Cardiac fibroblast (primary cell): ENCODE data around the gene UBAP2.
A peak's percentile ranks its signal among the peaks of the same experiment; 100 is the strongest.

Source experiments
- DNase-seq, 2 donors: peaks; one replicate each; pipeline versions ENCODE4 v3.0.0 to v3.0.0-alpha.2; 2010; ENCODE audit warnings: low read depth in 2 of 2
- H3K4me3 ChIP-seq, 2 donors: replicated peaks in 1 of 2; 1 replicate in 1 of 2; 2 replicates in 1 of 2; pipeline ENCODE4 v1.5.1; 2011; ENCODE audit warnings: low read depth in 2 of 2, low read length in 2 of 2, mild to moderate bottlenecking in 2 of 2, moderate library complexity in 1 of 2
- TF ChIP-seq, protein P1 (sequence below): IDR thresholded peaks from one replicate; pipeline ENCODE4 v1.5.1; 2011; ENCODE audit warnings: low read depth, mild to moderate bottlenecking, low read length, inconsistent platforms

Gene UBAP2

DNA sequence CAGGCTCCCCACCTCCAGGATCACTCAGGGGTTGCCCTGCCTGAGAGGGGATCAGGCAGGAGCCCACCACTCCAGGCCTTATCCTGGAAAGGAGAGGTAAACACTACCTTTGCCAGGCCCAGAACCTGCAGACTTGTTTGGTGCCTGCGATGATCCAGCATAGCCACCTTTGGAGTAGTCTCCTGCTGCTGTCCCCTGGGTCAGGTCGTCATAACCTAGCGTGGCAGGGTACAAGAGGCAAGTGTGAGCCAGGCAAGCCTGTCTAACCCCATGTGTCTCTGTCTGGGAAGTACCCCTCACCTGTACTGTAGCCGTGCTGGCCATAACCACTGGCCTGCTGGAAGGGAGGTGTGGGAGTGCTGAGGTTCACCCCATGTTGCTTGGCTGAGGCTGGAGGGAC, 125.6 kb downstream of the UBAP2 start:
- no peak overlapping the region for H3K4me3 ChIP-seq
- no peak for DNase-seq
- TF ChIP-seq, protein P1, sequence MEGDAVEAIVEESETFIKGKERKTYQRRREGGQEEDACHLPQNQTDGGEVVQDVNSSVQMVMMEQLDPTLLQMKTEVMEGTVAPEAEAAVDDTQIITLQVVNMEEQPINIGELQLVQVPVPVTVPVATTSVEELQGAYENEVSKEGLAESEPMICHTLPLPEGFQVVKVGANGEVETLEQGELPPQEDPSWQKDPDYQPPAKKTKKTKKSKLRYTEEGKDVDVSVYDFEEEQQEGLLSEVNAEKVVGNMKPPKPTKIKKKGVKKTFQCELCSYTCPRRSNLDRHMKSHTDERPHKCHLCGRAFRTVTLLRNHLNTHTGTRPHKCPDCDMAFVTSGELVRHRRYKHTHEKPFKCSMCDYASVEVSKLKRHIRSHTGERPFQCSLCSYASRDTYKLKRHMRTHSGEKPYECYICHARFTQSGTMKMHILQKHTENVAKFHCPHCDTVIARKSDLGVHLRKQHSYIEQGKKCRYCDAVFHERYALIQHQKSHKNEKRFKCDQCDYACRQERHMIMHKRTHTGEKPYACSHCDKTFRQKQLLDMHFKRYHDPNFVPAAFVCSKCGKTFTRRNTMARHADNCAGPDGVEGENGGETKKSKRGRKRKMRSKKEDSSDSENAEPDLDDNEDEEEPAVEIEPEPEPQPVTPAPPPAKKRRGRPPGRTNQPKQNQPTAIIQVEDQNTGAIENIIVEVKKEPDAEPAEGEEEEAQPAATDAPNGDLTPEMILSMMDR: no peak

DNA sequence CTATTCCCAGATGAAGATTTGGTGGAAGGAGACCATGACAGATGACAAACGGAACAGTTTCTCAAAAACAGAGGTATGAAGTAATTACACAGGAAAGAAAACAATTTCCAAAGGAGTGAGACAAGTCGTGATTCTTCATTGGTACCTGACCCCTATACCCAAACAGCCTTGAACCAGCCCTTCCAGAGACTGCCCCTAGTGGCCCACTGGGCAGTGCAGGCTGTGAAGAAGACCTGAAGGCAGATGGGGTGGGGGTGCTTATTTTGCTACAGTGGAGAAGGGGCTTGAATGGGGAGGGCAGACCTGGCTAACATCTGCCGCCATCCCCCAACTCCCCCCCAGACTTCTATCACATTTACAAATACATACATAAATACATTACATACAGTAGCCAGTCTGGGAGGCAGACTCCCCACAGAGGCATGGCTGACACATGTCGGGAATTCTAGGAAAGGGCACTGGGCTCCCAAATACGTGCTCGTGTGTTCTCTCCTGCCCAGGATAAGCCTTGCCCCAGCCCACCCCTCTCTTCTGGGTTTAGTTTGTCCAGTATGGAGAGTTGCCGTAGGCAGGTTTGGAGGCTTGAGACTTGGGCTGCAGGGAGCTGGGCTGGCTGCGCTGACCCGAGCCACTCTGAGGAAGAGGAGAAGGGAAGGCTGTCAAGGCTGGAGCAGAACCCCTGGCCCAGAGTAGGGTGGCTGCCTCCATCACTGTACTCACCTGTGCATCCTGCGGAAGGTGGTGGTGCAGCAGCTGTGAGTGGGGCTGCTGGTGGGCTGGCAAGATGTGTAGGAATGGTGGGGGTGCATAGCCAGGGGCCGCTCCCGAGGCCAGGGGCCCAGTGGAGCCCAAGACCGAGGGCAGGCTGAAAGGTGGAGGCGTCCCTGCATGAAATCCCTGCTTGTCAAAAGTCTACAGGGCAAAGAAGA, 126.5 kb downstream of the UBAP2 start:
- no peak overlapping the region for H3K4me3 ChIP-seq
- DNase-seq: peak; percentile 35 to 45
- TF ChIP-seq, protein P1: peak; percentile 89

DNA sequence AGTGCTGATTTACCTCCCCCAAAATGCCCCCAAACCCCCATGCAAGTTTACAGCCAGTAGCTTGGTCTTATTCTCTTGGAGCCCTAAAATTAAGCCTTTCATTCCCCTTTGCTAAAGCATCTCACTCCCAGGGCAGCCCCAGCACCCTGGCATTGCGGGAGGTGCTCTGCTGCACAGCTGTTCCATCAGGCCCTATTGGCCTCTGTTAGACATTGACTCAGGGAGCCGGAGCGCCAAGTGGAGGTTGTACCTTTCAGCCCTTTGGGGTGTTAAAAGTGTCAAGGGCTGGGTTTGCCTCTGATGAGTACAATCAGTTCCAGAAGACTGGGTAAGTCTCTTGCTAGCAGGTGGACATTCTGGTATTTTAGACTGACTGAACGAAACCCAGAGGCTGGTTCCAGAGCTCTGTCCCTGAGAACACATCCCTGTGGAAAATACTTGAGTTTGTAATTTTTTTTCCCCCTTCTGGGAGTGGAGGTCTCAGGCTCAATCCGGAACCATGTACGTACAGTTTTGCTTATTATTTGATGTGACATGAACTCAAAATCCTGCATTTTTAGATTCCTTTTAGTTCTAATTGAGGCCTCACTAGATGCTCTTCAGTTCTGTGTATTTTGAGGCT, 129.3 kb downstream of the UBAP2 start:
- TF ChIP-seq, protein P1: no peak
- H3K4me3 ChIP-seq: no peak overlapping the region
- DNase-seq: no peak

DNA sequence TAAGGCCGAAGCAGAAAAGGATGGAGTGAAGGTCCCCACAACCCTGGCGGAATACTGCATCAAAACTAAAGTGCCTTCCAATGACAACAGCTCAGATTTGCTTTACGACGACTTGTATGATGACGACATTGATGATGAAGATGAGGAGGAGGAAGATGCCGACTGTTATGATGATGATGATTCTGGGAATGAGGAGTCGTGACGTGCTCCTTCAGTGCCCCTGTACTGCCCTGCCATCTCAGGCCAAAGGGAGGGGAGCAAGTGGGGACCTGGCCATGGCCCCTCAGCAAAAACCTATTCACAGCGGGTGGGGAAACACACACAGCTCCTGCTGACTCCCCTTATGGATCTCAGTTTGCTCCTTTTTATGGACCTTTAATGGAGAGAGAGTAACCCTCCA, 131.7 kb downstream of the UBAP2 start:
- DNase-seq: no peak
- no peak overlapping the region for H3K4me3 ChIP-seq
- TF ChIP-seq, protein P1: no peak

DNA sequence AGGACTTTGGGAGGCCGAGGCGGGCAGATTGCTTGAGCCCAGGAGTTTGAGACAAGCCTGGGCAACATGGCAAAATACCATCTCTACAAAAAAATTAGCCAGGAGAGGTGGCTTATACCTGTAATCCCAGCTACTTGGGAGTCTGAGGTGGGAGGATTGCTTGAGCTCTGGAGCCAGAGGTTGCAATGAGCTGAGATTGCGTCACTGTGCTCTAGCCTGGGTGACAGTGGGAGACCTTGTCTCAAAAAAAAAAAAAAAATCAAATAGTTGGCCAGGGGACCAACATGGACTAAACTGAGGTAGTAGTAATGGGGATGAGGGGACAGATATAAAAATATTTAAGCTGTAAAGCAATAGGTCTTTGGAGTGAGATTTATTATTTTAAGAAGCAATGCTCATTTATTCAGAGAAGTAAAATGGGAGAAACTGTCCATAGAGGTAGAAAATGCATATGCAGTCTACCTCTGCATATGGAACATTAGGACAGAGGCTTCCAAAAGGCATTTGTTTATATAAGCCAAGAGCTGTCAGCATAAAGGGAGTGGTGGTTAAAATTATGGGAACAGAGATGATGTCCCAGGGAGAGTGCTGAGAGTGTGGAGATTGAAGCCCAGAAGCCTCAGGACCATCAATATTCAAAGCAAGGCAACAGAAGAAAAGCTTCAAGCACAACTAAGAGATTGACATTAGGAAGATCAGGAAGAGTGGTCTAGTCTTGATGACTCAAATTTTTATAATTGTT, 133.6 kb downstream of the UBAP2 start:
- no peak for DNase-seq
- H3K4me3 ChIP-seq: no peak overlapping the region
- TF ChIP-seq, protein P1: no peak

DNA sequence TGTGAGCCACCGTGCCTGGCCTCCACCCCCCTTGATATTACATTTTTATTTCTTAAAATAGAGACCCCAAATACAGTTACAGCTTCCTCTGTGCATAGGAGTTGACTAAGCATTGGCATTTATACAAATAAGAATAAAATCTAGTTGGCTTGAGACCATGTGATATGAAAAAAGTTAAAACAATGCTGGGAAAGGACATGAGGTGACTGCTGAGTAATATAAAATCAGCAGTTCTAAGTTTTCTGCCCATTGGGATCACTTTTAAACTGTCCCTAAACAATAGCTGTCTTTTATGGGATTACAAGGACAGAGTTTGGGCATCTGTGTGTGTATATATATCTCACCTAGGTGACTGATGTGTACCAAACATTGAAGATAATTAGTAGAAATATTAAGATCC, 135.1 kb downstream of the UBAP2 start:
- TF ChIP-seq, protein P1: no peak
- no peak overlapping the region for H3K4me3 ChIP-seq
- DNase-seq: peak; percentile 21
